ENCODE results near the gene STAT2.
A peak's percentile ranks its signal among the peaks of the same experiment; 100 is the strongest.
"Not testable (repeated sequence)": the region's sequence is repeated elsewhere in the genome, so short reads cannot be mapped to it uniquely, and the experiment has no call there.

STAT2 gene

DNA sequence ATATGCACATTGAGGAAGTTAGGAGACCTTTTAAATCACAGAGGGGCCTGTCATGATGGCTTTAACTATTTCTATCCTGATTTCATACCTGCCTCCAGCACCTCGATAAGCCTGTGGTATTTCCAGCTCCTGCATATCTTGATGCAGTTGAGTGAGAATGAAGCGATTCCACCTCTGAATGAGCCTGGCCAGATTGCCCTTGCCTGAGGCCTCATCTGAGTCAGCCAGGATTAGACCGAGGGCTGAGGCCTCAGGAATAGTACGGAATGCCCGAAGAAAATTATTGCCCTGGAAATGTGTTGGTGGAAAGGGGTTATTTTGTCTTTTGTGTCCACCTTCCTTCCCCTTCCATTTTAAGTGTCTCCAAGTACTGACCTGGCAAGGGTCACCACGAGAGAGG, 35.7 kb downstream of the STAT2 start:
- no peak for DNase-seq

DNA sequence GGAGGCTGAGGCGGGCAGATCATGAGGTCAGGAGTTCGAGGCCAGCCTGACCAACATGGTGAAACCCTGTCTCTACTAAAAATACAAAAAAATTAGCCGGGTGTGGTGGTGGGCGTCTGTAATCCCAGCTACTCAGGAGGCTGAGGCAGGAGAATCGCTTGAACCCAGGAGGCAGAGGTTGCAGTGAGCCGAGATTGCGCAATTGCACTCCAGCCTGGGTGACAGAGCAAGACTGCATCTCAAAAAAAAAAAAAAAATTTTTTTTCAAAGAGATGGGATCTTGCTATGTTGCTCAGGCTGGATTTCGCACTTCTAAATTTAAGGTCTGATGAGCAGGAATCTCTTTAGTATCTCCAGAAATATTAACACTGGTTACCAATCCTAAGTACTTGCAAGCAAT, 38.3 kb downstream of the STAT2 start:
- DNase-seq: not testable (repeated sequence)

DNA sequence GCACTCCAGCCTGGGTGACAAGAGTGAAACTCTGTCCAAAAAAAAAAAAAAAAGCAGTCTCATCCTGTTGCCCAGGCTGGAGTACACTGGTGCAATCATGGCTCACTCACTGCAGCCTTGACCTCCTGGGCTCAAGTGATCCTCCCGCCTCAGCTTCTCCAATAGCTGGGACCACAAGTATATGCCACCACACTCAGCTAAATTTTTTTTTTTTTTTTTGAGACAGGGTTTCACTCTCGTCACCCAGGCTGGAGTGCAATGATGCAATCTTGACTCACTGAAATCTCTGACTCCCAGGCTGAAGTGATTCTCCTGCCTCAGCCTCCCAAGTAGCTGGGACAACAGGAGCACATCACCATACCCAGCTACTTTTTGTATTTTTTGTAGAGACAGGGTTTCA, 38.9 kb downstream of the STAT2 start:
- DNase-seq: no peak

DNA sequence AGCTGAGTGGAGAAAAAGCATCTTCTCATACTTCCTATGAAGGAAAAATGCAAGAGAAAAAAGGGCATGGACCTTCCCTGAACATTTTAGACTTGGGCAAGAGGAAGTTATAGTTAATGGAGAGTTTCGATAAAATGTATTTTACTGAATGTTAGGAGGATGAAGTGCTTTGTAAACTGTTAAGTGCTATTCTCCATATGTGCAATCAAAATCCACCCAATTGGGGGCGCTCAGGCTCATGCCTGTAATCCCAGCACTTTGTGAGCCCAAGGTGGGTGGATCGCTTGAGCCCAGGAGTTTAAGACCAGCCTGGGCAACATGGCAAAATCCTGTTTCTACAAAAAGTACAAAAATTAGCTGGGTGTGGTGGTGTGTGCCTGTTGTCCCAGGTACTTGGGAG, 42.2 kb downstream of the STAT2 start:
- DNase-seq: no peak

DNA sequence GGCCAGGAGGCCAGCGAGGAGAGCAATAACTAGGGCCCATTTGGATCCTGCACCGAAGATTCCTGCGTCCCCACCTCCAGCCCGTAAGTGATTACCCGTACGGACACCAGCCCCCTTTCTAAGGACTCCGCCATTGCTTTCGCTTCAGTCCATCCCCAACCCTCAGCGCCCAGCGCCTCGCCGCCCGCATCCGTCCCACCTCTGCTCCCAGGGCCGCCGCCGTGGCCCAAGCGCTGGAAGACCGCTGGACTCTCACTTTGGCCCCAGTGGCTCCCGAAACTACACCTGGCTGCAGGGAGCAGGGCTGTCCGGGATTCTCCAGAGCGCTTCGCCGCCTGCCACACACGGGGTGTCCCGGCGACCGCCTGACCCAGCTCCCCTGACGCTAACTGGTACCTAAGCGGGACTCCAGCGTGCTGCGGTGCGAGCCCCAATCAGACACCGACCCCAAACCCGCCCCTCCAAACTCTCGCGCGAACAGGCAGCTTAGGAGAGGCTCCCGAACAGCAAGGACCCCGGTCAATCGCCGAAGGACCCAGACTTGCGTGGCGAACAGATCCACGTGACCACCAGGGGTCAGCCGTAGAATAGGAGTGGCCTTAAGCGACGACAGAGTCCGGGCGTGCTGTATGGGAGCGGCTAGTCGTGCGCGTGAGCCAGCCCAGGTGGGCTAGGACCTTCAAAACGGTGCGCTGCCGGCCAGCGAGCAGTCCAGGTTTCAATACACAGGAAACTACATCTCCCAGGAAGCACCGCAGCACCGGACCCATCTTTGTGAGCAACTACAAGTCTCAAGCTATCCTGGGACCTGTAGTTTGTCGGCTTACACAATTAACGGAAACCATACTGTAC, 44.1 kb downstream of the STAT2 start, which contains the start of gene CNPY2:
Gene CNPY2 (minus strand): TSS at position 367 of the 852 bp plus-strand sequence. CDS start 771 bp downstream, outside the sequence.
- DNase-seq: peak; percentile 91

DNA sequence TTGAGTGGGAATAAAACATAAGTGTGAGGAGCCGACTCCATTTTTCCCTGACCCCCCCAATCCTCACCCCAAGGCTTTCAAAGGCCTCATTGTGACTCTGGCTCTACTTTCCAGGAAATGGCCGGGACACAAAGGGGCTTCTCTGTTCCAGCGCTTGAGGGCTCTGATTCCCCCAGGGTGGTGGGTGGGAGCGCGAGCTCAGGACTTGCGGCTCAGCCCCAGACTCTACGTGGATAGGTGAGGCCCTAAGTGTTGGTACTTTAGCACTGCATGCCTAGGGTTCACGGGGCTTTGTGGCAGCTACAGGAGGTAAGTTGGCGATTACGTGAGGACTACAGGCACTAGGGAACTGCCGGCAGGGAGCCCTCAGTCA, 44.7 kb downstream of the STAT2 start:
- no peak for DNase-seq

DNA sequence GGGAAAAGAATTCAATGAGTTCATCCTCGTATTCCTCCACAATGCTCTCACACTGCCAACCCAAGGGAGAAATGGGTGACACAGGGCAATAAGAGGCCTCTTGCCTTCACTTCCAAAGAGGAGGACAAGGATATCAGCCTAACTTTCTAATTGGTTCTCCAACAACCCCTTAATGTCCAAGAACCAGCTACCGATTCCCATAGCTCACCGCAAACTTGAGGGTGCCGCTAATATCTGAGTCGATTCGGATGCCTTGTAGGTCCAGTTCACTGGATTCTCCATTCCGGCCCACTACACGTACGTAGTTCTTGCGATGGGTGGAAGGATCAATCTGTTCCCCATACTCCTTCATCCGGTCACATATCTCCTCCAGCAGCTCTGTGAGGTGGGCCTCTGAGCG, 48.9 kb downstream of the STAT2 start:
- no peak for DNase-seq

DNA sequence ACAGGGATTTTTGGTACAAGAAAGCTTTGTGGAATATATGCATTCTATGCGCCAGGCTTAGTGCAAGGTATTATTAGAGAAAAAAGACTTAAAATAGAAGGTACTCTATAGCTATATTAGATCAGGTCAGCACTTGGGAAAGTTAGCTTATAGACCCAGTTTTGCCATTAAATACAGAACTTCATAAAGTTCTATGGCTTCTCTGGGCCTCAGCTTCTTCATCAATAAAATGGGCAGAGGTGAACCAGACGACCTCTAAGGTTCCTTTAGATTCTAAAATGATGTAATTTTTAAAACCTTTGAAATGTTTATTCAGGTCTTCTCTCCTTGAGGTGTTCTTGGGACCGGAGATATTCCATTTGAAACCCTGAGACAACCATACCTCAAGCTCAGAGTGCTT, 51.2 kb downstream of the STAT2 start:
- DNase-seq: no peak

DNA sequence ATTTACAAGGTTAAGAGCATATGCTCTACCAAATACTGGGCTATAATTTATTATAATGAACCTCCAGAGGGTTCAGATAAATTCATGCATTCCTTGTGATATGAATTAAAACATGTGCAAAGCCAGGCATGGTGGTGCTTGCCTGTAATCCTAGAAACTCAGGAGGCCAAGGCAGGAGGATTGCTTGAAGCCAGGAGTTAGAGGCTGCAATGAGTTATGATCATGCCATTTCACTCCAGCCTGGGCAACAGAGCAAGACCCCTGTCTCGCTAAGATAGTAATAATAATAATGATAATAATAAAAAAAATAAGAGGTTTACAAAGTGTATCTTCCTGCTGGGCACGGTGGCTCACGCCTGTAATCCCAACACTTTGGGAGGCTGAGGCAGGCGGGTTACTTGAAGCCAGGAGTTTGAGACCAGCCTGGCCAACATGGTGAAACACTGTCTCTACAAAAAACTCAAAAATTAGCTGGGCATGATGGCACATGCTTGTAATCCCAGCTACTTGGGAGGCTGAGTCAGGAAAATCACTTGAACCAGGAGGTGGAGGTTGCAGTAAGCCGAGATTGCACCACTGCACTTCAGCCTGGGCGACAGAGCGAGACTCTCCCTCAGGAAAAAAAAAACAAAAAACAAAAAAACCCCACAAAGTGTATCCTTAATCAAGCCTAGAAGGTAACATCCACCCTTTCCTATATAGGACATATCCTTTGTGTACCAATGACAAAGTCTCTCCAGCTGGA, 52.5 kb downstream of the STAT2 start:
- DNase-seq: no peak

DNA sequence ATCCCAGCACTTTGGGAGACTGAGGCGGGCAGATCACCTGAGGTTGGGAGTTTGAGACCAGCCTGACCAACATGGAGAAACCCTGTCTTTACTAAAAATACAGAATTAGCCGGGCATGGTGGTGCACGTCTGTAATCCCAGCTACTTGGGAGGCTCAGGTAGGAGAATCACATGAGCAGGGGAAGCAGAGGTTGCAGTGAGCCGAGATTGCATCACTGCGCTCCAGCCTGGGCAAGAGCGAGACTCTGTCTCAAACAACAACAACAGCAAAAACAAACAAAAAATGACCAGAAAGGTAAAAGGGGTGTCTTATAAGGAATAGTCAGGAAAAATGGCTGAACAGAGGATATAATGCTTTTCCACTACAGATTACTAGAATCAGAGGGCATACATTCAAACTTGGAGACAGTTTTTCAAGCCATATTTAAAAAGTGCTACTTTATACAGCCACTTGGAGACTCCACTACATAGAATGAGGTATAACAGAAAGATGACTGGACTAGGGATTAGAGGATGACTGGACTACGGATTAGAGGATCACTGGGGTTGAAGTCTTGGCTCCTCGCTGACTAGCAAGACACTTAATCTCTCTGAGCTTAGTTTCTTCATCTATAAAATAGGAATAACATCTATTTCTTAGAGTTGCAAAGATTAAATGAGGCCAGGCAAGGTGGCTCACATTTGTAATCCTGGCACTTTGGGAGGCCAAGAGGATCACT, 54.9 kb downstream of the STAT2 start:
- no peak for DNase-seq

DNA sequence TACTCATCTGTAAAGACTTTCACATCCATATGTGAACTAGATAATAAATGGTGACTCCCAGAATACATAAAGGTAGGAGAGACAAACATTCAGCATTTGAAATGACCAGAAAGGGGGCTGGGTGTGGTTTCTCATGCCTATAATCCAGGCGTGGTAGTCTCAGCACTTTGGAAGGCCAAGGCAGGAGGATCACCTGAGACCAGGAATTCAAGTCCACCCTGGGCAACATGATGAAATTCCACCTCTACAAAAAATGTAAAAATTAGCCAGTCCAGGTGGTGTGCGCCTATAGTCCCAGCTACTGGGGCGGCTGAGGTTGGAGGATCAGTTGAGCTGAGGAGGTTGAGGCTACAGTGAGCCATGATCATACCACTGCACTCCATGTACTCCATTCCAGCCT, 55.6 kb downstream of the STAT2 start:
- no peak for DNase-seq

DNA sequence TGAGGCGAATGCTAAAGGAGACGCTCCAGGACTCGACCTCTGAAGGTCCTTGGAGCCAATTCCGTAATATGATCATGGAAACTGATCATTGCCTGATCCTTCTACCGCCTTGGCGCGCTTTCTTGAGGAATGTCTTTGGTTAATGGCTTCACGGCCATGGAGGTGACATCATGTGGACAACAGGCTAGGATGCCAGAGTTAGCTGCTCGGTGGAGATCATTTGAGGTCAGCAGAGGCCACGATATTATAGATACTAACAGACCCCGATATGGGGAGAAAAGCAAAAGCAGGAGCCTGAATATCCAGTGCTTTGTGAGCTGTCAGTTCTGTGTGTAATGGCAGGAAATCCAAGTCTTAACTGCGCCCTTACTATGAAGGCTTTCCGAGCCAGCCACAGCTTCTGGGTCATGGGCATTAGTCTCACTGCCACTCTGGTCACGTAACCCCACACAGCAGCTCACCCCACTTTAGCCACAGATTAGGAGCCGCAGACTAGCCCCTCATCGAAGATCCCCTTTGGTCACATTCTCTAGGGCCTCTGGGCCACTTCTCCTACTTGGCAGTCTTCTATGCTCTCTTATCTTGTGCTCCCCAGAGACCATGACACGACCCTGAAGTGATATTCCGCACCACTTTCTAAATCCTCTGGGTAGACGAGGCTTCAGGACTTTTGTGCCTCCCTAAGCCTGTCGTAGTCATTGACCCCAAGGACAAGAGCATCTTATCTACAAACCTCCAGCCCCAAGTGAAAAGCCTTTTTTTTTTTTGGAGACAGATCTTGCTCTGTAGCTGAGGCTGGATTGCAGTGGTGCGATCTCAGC, 59.1 kb downstream of the STAT2 start:
- peak; percentile 73 for DNase-seq

DNA sequence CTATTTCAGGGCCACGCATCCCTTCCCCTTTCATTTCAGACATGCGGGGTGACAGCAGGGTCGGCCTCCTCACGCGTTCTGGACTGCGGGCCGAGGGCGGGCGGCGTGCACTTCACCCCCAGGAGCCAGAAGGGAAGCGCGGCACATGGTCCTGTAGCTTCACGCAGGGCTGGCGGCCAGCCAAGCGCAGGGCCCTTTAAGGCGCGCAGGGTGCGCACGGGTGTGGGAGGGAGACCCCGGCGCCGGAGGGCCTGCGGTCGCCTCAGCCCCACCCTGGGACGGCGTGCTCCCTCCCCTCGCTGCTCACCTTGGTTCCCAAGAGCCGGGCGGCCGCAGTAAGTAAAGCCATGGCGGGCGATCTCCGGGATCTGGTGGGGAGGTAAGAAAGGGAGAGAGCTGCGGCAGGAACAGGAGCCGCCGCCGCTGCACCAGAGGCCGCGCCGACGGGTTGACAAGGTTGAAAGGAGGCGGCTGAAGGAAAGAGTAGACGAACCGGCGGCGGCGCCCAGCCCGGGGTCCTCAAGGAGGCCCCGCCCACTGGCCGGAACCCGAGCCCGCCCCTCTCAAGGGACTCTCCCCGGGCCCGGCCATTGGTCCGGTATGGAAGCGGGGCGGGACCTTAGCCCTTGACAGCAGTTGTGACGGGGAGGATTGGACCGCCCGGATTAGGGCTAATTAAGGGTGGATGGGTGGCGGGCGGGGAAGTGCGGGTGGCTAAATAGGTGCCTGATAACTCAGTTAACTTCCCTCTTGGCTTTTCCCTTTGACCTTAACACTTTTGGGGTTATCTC, 59.9 kb downstream of the STAT2 start, which contains the start of gene CS:
Gene CS (minus strand): TSS at position 478 of the 791 bp plus-strand sequence. CDS start 129 bp downstream, at position 349.
- peak; percentile 99 for DNase-seq

DNA sequence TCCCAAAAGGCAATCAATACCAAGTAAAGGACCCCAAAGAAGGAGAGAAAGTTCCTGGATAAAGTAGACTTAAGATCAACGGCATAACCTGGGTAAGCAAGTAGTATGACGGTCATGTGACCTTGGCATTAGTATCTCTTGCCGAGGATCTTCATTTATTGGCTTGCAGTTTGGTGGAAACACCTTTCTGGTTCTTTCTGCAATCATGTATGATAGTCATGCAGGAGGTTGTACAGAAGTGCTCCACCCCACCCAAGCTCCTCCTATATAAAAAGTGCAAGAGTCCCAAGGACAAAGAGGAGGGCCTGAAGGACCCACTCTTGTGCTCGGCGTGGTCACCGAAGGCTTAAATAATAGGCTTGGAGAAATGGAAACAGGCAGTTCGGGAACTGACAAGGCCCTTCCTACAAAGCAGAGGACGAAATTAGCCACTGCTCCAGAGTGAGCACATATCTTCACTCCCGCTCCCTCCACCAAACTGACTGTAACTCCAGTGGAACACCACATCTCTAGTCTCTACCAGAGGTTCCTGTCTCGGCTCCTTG, 60.5 kb downstream of the STAT2 start:
- DNase-seq: no peak

DNA sequence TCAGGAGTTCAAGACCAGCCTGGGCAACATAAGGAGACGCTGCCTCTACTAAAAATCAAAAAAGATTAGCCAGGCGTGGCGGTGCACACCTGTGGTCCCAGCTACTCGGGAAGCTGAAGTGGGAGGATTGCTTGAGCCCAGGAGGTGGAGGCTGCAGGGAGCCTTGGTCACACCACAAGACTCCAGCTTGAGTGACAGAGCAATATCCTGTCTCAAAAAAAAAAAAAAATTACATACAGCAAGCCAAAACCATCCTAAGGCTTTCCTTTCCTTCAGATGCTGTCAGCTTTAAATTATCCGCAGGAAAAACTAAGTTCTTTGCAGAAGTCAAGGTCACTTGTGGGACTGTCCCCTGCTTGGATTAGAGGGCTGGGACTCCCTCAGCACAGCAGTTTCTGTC, 61.1 kb downstream of the STAT2 start:
- no peak for DNase-seq

DNA sequence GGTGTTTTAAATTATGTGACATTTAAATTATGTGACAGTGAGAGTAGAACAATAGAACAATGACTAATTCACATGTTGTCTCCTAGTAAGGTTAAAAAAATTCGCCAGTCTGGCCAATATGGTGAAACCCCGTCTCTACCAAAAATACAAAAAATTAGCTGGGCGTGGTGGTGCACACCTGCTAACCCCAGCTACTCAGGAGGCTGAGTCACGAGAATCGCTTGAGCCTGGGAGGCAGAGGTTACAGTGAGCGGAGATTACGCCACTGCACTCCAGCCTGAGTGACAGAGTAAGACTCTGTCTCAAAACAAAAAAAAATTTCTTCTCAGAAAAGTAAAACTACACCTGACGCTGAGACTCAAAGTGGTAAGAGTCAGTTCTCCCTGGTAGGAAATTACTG, 62.5 kb downstream of the STAT2 start:
- no peak for DNase-seq

DNA sequence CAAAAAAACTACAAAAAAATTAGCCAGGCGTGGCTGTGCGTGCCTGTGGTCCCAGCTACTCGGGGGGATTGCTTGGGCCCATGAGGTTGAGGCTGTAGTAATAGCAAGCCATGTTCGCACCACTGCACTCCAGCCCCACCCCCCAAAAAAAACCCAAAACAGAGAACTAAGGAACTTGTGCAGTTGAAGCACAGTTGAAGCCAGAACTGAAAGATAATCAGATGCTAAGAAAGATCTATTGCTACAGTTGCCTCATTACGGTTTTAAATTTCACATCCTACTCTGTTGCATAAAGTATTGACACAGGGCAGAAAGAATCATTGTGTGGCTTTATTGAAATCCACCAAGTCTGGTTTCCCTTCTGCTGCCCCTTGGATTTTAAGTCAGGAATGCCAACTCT, 63.6 kb downstream of the STAT2 start:
- no peak for DNase-seq

DNA sequence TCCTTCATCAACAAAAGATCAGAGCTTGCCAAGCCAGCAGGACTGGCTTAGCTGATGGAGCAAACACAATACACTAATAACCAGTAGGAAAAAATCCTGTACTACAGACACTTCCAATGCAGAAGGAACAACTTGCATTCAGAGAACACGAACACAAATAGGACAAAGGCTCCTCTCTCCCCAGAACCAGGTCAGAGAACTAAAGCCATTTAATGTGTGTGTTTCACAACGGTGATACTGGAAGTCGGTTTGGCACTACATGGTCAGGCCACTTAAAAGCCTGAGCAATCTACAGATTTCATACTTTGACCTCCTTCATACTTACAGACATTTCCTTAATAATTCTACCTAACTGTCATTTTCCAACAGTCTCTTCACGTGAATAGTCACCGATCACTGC, 66.1 kb downstream of the STAT2 start:
- no peak for DNase-seq

Data from NCI-H2171 (cell line).